IPS-18a (cell line): ENCODE results near the gene SIL1.
A peak's percentile ranks its signal among the peaks of the same experiment; 100 is the strongest.
"Not testable (repeated sequence)": the region's sequence is repeated elsewhere in the genome, so short reads cannot be mapped to it uniquely, and the experiment has no call there.

Experiments used
- H3K27ac ChIP-seq: one replicate; pipeline ENCODE4 v1.5.1; 2013; ENCODE audit warnings: low read length
- H3K27me3 ChIP-seq: one replicate; pipeline ENCODE4 v1.6.1; 2013; ENCODE audit warnings: mild to moderate bottlenecking, low read length; ENCODE audit not compliant: control insufficient read depth, insufficient read depth
- H3K36me3 ChIP-seq: one replicate; pipeline ENCODE4 v1.6.1; 2013; ENCODE audit warnings: low read depth, low read length; ENCODE audit not compliant: control insufficient read depth
- H3K4me1 ChIP-seq: one replicate; pipeline ENCODE4 v1.6.1; 2013; ENCODE audit warnings: low read depth, low read length; ENCODE audit not compliant: control insufficient read depth
- H3K4me3 ChIP-seq: one replicate; pipeline ENCODE4 v1.5.1; 2013; ENCODE audit warnings: low read length
- H3K9ac ChIP-seq: one replicate; pipeline ENCODE4 v1.6.1; 2013; ENCODE audit warnings: mild to moderate bottlenecking, low read length, moderate library complexity
- H3K9me3 ChIP-seq: one replicate; pipeline ENCODE4 v1.6.1; 2013; ENCODE audit warnings: low read depth, low read length; ENCODE audit not compliant: control insufficient read depth

Gene SIL1

DNA sequence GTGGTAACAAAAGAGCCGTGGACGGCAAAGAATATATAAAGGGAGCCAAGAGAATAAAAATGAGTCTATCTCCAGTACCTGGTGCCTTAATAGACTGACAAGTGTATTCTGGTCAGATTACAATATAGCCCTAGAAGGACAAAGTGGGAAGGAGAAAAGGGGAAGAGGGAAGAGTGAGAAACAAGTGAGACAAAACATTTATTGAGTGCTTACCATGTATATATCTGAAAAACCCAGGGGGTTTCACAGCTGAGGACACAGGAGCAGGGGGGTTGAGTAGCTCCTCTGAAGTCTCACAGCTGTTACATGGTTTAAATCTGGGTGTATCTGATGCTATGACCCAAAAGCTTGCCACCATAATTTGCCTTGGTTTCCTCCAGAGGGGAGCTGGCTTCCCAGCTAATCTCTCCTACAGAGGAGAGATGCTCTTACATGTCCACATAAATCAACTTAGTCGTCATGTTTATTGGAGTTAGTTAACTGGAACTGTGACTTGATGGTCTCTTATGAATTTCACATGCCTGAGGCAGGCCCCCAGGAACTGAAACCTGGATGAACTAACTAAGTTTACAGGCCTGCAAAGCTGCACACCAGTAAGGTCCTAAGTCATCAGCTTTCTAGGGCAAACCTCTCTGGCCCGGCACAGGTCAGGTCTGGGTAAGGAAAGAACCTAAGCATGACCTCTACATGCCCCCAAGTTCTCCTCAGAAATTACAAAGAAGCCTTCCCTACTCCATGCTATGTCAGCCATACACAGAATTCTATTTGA lies 15.5 kb downstream of the SIL1 start:
- Histone ChIP-seq H3K4me3 (no peak overlapping the region), H3K36me3 (no peaks in the 10 kb centered on the region), H3K9ac (no peak overlapping the region), H3K27me3 (no peaks in the 10 kb centered on the region), H3K4me1 (peaks cover 7% of the 10 kb centered on the region), H3K9me3 (no peaks in the 10 kb centered on the region), H3K27ac (no peak overlapping the region)

DNA sequence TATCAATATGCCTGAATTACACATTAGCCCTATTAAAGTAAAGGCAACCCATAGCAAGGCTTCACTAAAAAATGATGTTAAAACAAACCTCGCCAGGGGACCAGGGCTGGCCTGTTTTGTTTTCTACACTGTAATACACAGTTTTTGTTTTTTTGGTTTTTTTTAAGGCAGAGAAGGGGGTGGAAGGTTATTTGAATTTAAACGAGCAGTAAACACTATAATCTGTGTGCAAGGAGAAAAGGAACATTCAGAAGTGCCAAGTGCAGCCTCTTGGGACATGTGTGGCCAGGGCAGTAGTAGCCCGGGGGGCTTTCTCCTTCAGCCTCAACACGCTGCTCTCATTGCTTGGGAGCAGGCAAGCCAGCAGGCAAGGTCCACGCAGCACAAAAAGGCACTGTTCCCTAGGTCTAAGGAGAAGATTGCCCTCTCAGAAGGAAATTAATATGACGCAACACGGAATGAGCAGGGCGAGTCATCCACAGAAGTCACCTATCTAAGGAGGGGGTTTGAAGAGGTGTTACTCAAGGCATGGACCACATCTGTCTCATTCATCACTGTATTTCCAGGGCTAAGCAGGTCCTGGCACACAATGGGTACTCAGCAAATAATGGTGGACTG lies 16.2 kb downstream of the SIL1 start:
- no peaks in the 10 kb centered on the region for H3K27me3 ChIP-seq
- H3K36me3 ChIP-seq: no peaks in the 10 kb centered on the region
- no peak overlapping the region for H3K4me3 ChIP-seq
- H3K9ac ChIP-seq: no peak overlapping the region
- H3K4me1 ChIP-seq: peaks cover 7% of the 10 kb centered on the region
- H3K27ac ChIP-seq: no peak overlapping the region
- no peaks in the 10 kb centered on the region for H3K9me3 ChIP-seq

DNA sequence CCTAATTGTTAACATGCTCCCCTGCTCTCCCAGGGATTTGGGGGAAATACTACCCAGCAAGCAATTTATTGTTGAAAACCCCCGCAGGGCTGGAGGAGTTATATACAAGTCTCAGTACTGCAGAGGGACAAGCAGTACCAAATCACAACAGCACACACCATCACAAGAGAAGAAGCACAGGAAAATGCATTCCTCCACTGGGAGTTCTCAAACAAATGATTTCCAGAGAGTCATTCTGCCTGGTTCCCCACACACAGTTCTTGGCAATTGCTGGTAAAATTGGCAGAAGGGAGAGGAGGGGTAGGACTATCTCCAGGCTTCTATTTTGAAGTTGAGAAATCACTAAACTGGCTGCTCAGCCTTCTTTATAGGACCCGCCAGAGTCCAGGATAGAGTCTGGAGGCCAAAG lies 16.8 kb downstream of the SIL1 start:
- Histone ChIP-seq H3K27ac (no peak overlapping the region), H3K36me3 (no peaks in the 10 kb centered on the region), H3K4me1 (peaks cover 7% of the 10 kb centered on the region)

DNA sequence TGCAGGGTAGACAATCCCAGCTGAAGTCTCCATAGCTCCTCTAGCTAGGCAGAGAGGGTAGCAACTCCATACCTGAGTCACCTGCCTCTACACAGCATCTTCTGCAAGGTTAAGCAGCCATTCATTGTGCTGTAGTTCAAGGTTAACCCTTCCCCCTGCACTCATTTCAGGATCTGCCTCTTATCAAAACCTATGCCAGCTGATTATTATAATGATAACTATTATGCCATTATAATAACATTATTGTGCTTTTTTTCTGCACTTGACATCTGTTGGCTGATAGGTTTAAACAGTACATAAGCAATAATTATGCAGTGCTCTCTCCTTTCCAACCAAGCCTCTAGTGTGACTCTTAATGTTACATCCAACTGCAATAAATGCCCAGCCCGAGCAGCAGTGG lies 17.3 kb downstream of the SIL1 start:
- Histone ChIP-seq H3K4me1 (peaks cover 7% of the 10 kb centered on the region), H3K4me3 (no peak overlapping the region), H3K36me3 (no peaks in the 10 kb centered on the region), H3K9ac (no peak overlapping the region), H3K27me3 (no peaks in the 10 kb centered on the region), H3K9me3 (no peaks in the 10 kb centered on the region), H3K27ac (no peak overlapping the region)

More for the DNA sequence above, 16.8 kb downstream of the SIL1 start:
- Histone ChIP-seq H3K27me3 (no peaks in the 10 kb centered on the region), H3K9me3 (no peaks in the 10 kb centered on the region), H3K9ac (no peak overlapping the region), H3K4me3 (no peak overlapping the region)

DNA sequence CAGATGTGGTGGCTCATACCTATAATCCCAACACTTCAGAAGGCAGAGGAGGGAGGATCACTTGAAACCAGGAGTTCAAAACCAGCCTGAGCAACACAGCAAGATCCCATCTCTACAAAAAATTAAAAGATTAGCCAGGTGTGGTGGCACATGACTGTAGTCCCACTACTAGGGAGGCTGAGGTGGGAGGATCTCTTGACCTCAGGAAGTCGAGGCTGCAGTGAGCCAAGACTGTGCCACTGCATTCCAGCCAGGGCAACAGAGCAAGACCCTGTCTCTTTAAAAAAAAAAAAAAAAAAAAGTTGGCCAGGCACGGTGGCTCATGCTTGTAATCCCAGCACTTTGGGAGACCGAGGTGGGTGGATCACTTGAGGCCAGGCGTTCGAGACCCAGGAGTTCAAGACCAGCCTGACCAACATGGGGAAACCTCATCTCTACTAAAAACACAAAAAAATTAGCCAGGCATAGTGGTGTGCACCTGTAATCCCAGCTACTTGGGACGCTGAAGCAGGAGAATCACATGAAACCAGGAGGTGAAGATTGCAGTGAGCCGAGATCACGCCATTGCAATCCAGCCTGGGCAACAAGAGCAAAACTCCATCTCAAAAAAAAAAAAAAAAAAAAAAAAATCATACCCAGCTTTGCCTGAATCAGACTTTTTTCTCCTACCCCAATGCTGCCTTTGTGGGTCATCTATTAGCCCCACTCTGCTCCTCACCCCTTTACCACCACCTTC lies 18.2 kb downstream of the SIL1 start:
- H3K4me1 ChIP-seq, H3K36me3 ChIP-seq, H3K9me3 ChIP-seq, H3K27ac ChIP-seq, H3K27me3 ChIP-seq, H3K9ac ChIP-seq, H3K4me3 ChIP-seq: not testable (repeated sequence)

DNA sequence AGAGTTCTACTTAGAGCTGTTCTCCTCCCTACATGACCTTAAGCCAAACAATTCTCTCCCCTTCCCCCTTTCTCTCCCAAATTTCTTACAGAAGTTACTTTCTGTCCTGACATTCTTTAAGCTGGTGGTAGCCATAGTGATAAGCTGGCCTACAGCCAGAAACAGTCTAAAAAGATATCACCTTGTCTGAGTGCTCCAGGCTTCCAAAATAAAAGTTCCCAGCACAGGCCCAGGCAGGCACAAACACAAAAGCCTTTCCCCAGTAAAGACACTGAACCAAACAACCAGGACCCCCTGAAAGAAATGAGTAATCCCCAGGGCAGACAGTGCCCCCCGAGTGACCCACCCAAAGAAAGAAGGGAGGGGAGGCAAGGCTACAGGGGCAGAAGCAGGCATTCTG lies 19.2 kb downstream of the SIL1 start:
- no peaks in the 10 kb centered on the region for H3K27me3 ChIP-seq
- no peak overlapping the region for H3K9ac ChIP-seq
- no peak overlapping the region for H3K4me3 ChIP-seq
- H3K4me1 ChIP-seq: peaks cover 7% of the 10 kb centered on the region
- peak overlapping the region; percentile 18 for H3K27ac ChIP-seq
- no peaks in the 10 kb centered on the region for H3K9me3 ChIP-seq
- H3K36me3 ChIP-seq: no peaks in the 10 kb centered on the region

DNA sequence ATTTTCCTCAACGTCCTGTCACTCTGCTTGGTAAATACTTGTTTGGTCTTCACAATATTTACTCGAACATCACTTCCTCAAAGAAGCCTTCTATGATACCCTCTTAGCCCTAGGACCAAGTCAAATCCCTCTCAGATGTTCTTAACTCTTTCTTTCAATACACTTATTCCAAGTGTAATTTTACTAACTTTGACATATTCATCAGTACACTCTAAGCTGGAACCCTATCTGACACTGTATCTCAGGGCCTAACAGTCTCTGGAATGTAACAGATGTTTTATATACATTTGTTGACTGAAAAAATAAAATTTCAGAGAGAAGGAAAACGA lies 19.6 kb downstream of the SIL1 start:
- H3K4me1 ChIP-seq: peaks cover 7% of the 10 kb centered on the region
- no peak overlapping the region for H3K9ac ChIP-seq
- no peak overlapping the region for H3K27ac ChIP-seq

DNA sequence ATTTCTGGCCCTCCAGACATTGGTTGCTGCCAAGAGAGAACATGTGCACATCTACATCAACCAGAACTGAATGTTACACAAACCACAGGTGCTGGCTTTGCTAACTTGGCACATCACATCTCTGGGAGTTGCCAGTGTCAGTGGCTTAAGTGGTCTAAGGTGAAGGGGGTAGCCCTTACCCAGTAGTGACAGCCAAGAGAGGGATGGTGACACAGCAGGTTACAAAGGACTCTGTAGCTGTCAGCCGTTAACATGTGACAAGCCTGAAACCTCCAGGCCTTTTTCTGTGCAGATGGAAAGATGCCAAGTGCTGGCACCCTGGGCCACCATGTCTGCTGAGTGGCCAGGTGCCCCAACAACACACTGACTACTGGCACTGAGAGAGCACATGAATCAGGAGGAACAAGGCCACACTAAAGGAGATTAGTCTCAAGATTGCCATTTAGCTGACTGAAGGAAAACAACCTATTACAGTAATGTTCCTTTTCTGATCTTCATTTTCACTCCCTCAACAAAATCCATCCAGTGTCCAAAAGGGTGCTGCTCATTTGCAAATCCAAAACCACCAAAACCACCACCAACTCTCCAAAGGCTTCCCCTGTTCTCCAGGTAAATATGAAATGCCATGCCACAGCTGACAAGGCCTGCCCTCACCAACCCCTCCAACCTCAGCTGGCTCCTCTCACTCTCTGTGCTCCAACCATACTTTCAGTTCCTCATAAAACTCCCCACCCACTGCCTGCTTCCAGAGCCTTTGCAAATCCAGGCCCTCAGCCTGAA lies 20.2 kb downstream of the SIL1 start:
- Histone ChIP-seq H3K27ac (no peak overlapping the region), H3K27me3 (no peaks in the 10 kb centered on the region), H3K9me3 (no peaks in the 10 kb centered on the region), H3K36me3 (no peaks in the 10 kb centered on the region), H3K9ac (no peak overlapping the region), H3K4me1 (peaks cover 7% of the 10 kb centered on the region), H3K4me3 (no peak overlapping the region)

More for the DNA sequence above, 19.6 kb downstream of the SIL1 start:
- no peak overlapping the region for H3K4me3 ChIP-seq
- no peaks in the 10 kb centered on the region for H3K36me3 ChIP-seq
- no peaks in the 10 kb centered on the region for H3K27me3 ChIP-seq
- no peaks in the 10 kb centered on the region for H3K9me3 ChIP-seq

DNA sequence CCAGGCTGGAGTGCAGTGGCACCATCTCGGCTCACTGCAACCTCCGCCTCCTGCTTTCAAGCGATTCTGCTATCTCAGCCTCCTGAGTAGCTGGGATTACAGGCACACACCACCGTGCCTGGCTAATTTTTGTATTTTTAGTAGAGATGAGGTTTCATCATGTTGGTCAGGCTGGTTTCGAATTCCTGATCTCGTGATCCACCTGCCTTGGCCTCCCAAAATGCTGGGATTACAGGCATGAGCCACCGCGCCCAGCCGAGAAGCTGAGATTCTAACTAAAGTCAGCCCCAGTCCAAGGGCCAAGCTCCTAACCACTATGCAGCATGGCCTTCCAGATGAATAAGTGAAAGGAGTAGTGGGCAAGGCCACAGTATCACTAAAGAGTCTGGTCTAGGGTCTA lies 20.9 kb downstream of the SIL1 start:
- H3K4me3 ChIP-seq, H3K27ac ChIP-seq, H3K36me3 ChIP-seq, H3K9ac ChIP-seq, H3K9me3 ChIP-seq, H3K27me3 ChIP-seq, H3K4me1 ChIP-seq: not testable (repeated sequence)

DNA sequence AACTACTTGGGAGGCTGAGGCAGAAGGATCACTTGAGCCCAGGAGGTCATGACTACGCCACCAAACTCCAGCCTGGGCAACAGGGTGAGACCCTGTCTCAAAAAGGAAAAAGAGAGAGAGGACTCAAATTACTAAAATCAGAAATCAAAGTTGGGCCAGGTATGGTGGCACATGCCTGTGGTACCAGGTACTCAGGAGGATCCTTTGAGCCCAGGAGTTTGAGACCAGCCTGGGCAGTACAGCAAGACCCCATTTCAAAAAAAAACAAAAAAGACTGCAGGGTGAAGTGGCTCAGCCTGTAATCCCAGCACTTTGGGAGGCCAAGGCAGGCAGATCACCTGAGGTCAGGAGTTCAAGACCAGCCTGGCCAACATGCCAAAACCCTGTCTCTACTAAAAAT lies 23.8 kb downstream of the SIL1 start:
- not testable (repeated sequence) for H3K27ac ChIP-seq, H3K9ac ChIP-seq, H3K4me3 ChIP-seq, H3K9me3 ChIP-seq, H3K36me3 ChIP-seq, H3K4me1 ChIP-seq, H3K27me3 ChIP-seq

DNA sequence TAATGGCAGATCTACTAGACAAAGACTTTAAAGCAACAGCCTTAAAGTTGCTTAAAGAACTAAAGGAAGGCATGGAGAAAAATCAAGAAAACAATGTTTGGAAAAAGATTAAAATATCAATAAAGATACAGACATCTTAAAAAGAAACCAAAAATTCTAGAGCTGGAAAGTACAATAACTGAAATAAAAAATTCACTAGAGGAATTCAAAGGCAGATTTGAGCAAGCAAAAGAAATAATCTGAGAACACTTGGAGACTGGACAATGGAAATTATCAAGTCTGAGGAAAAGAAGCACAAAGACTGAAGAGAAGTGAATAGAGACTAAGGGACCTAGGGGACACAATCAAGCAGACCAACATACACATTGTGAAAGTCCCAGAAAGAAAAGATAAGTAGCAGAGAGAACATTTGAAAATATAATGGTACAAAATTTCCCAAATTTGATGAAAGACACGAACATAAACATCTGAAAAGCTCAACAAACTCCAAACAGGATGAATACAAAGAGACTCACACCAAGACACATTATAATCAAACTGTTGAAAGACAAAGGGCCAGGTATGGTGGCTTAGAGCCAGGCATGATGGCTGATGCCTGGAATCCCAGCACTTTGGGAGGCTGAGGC lies 26.3 kb downstream of the SIL1 start:
- H3K9me3 ChIP-seq: peaks cover 3% of the 10 kb centered on the region
- no peak overlapping the region for H3K27ac ChIP-seq
- H3K27me3 ChIP-seq: no peaks in the 10 kb centered on the region

More for the DNA sequence above, 26.3 kb downstream of the SIL1 start:
- peaks cover 4% of the 10 kb centered on the region for H3K4me1 ChIP-seq
- H3K9ac ChIP-seq: no peak overlapping the region
- no peaks in the 10 kb centered on the region for H3K36me3 ChIP-seq
- H3K4me3 ChIP-seq: no peak overlapping the region
